Thymus (tissue), 11 donors: ENCODE data around the gene TSGA10. TPM values are rescaled to one million over a fixed set of nuclear protein-coding genes. Genes with fewer than 3 reads are reported as not detected.

Experiments
- DNase-seq, 9 donors: peaks; one replicate each; pipeline ENCODE4 v3.0.0-alpha.2; 2013; ENCODE audit warnings: low spot score in 9 of 9, low read depth in 6 of 9, missing footprints in 1 of 9
- H3K27ac ChIP-seq, 2 donors: one replicate each; pipeline ENCODE4 v1.5.1; 2013; ENCODE audit warnings: control low read depth in 1 of 2, low read depth in 1 of 2, low read length in 1 of 2, mild to moderate bottlenecking in 1 of 2, moderate library complexity in 1 of 2
- H3K27me3 ChIP-seq, 2 donors: one replicate each; pipeline ENCODE4 v1.5.1; 2013; ENCODE audit warnings: low read length in 1 of 2; ENCODE audit not compliant: control insufficient read depth in 2 of 2, insufficient read depth in 1 of 2
- H3K36me3 ChIP-seq, 2 donors: one replicate each; pipeline ENCODE4 v1.5.1; 2013; ENCODE audit warnings: low read length in 1 of 2, mild to moderate bottlenecking in 1 of 2, moderate library complexity in 1 of 2; ENCODE audit not compliant: control insufficient read depth in 2 of 2, insufficient read depth in 2 of 2
- H3K4me1 ChIP-seq, 2 donors: one replicate each; pipeline ENCODE4 v1.5.1; 2013; ENCODE audit warnings: low read length in 2 of 2; ENCODE audit not compliant: control insufficient read depth in 2 of 2, insufficient read depth in 2 of 2
- H3K4me3 ChIP-seq, 2 donors: one replicate each; pipeline ENCODE4 v1.5.1; 2013; ENCODE audit warnings: low read length in 2 of 2, control low read depth in 1 of 2, mild to moderate bottlenecking in 1 of 2
- H3K9me3 ChIP-seq, 2 donors: one replicate each; pipeline ENCODE4 v1.5.1; 2013; ENCODE audit warnings: low read length in 1 of 2, mild to moderate bottlenecking in 1 of 2; ENCODE audit not compliant: control insufficient read depth in 2 of 2, insufficient read depth in 1 of 2
- WGBS: extraction: QIAGEN DNeasy Blood & Tissue Kit; methylation state at CpG from one replicate; pipeline ENCODE4 v1.1.7; 2013; 5-methylcytosine and 5-hydroxymethylcytosine counted together
- polyA plus RNA-seq: library from polyadenylated mRNA; stranded (reverse); fragments of 200-250 nt; gene quantifications from one replicate; pipeline ENCODE4 v1.2.3, GENCODE V29; 2013
- total RNA-seq: library from RNA; stranded (reverse); fragments of 120-200 nt; gene quantifications from one replicate; pipeline ENCODE4 v1.2.4, GENCODE V29; 2013
- donor health status: healthy.

The TSGA10 gene
- total and polyA plus RNA-seq, 2 donors: 6.8 to 8.9 TPM

DNA sequence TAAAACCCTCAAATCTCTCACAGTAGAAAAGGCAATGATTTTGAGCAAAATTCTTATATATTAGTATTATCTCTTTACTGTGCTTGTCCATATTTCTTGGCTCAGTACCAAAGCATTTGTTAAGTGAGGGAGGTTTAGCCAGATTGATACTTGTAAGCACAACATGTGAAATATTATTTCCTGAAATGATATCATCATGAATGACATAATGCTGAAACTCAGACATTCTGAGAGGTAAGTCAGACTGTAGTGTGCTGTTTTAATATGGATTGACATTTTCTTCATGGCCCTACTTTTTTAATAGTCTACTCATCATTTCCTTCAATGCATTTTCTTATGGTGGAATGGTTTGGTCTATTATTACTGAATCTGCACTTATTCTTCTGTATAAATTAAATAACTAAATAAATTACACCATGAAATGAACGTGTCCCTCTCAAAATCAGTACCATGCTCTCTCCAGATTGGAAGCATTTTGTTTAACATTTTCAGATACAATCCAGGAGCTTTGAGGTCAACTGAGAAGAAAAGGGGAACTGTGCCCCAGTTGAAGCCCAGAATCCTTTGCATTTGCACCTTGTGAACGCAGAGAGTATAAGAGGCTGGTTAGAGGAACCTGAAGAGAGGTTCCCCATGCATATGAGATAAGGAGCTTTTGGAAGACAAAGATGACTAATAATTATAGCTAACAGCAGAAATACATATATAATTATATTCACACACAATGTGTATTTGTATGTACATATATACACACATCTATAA, 168.7 kb downstream of the TSGA10 start:
- Histone ChIP-seq H3K36me3 (no peaks in the 10 kb centered on the region), H3K4me1 (no peaks in the 10 kb centered on the region), H3K27me3 (no peaks in the 10 kb centered on the region), H3K9me3 (no peaks in the 10 kb centered on the region), H3K4me3 (no peak overlapping the region), H3K27ac (no peak overlapping the region)
- WGBS: 47% methylated on average over 2 of the region's 2 CpGs
- DNase-seq: no peak

DNA sequence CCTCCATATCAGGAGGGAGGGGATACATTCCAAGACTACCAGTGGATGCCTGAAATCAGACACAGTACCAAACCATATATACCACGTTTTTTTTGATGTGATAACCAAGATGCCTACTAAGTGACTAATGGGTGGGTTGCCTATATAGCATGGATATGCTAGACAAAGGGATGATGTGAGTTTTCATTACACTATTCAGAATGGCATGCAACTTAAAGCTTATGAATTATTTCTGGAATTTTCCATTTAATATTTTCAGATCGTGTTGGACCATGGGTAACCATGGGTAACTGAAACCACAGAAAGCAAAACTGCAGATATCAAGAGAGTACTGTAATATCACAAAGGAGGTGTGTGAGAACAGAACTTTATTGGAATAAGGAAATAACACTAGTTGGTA, 179.1 kb downstream of the TSGA10 start:
- peaks cover 0 to 2% of the 10 kb centered on the region in 2 donors for H3K9me3 ChIP-seq
- H3K4me3 ChIP-seq: no peak overlapping the region
- H3K27ac ChIP-seq: no peak overlapping the region
- H3K4me1 ChIP-seq: no peaks in the 10 kb centered on the region
- no peaks in the 10 kb centered on the region for H3K27me3 ChIP-seq
- DNase-seq: no peak
- H3K36me3 ChIP-seq: no peaks in the 10 kb centered on the region
- WGBS: 84% methylated on average over 2 of the region's 2 CpGs

DNA sequence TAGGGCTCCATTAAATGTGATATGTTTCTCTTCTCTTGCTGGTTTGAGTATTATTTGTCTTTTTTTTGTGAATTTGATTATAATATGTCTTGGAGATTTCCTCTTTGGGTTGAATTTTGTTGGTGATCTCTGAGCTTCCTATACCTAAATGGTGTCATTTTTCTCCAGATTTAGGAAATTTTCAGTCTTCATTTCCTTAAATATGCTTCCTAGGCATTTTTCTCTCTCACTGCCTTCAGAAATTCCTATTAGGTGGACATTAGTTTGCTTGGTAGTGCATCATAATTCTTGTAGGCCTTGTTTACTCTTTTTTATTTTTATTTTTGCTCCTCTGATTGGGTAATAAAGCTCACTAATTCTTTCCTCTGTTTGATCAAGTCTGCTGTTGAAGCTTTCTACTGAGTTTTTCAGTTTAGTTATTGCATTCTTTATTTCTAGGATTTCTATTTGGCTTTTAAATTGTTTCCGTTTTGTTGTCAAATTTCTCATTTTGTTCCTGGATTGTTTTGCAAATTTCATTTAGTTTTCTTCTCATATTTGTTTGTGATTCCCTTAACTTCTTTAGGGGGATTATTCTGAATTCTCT, 182.1 kb downstream of the TSGA10 start:
- DNase-seq: no peak
- no peak overlapping the region for H3K27ac ChIP-seq
- H3K4me1 ChIP-seq: no peaks in the 10 kb centered on the region
- H3K27me3 ChIP-seq: no peaks in the 10 kb centered on the region
- H3K36me3 ChIP-seq: no peaks in the 10 kb centered on the region
- 94% methylated on average over 1 of the region's 1 CpG for WGBS
- H3K4me3 ChIP-seq: no peak overlapping the region
- H3K9me3 ChIP-seq: no peaks in the 10 kb centered on the region

DNA sequence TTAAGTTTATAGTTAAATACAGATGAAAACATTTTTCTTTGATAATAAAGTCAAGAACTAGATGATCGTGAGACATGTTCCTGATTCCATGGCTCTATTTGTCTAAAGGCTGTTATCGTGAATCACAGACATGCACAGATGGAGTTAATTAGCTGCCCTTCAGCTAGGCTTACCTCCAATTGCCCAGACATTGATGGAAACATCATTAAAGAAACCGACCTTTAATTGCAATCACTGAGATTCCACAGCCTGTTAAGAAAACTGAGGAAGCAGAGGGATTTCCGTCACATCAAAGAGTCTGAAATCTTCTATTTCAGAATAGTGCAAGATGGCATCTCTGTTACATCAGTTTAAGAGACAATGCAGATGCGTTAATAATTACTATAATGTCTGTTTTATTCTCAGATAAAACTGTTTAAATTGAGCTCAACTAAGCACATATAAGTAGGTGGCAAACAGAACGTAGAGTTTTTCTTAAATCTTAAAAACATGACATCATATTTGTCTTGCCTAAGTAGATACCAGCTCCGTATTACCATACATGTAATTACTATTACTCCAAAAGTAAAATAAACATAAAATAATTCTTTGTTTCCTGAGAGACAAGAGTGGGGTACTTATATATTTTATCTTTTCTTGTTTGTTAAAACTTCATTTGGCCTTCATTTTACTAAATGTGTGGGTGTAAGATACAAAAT, 194.8 kb downstream of the TSGA10 start:
- WGBS: 94% methylated on average over 7 of the region's 7 CpGs
- Histone ChIP-seq H3K4me3 (no peak overlapping the region), H3K4me1 (no peaks in the 10 kb centered on the region), H3K36me3 (no peaks in the 10 kb centered on the region), H3K27ac (no peak overlapping the region), H3K9me3 (no peaks in the 10 kb centered on the region), H3K27me3 (no peaks in the 10 kb centered on the region)
- no peak for DNase-seq

DNA sequence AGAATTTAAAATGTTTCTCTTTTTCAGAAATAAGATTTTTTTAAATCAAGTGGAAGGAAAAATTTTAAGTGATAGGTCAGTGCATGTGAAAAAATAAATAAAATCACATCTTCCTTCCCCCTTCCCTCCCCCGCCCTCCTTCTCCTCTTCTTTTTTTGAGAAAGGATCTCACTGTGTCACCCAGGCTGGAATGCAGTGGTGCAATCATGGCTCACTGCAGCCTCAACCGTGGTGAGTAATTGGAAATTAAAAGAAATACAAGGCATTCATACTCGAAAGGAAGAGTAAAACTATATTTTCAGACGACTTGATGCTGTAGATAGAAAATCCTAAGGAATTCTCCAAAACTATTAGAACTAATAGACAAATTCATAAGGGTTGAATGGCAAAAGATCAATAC, 201.8 kb downstream of the TSGA10 start:
- no peaks in the 10 kb centered on the region for H3K36me3 ChIP-seq
- WGBS: 89% methylated on average over 4 of the region's 4 CpGs
- H3K9me3 ChIP-seq: no peaks in the 10 kb centered on the region
- DNase-seq: no peak
- no peak overlapping the region for H3K4me3 ChIP-seq
- no peaks in the 10 kb centered on the region for H3K4me1 ChIP-seq
- H3K27me3 ChIP-seq: peaks cover 0 to 7% of the 10 kb centered on the region in 2 donors
- no peak overlapping the region for H3K27ac ChIP-seq

DNA sequence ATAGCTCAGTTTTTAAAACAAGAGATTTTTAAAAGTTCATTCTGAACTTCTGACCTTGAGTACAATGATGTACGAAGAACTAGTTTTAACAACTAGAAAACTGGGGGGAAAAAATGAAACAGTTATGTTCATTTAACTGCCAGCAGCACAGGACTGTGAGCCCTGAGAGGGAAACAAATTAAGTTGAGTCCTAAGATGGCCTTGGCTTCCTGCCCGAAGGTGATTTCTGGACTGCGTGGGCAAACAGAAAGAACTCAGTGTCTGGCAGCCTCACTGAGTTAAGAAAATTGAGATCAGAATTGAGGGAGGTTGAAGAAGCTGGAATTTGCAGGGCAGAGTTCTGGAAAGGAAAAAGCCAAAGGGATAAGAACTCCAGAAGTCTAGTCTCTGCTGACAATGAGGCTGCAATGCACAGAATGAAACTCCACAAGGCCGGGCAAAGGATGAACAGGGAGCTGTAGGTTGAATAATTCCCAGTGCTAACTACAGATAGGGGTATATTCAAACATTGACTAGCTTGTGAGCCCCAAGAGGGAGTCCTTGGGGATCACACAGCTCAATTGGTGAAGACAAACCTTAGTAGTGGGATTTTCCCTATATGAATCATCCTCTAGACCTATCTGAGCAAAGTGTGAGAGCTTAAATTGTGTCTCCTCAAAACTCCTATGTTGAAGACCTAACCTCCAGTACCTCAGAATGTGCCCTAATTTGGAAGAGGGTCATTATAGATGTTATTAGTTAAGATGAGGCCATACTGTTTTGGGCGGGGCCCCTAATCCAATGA, 205.6 kb downstream of the TSGA10 start:
- Histone ChIP-seq H3K27me3 (peaks cover 0 to 10% of the 10 kb centered on the region in 2 donors), H3K36me3 (no peaks in the 10 kb centered on the region), H3K4me1 (no peaks in the 10 kb centered on the region), H3K4me3 (no peak overlapping the region), H3K27ac (no peak overlapping the region), H3K9me3 (no peaks in the 10 kb centered on the region)
- DNase-seq: no peak
- 93% methylated on average over 5 of the region's 5 CpGs for WGBS

DNA sequence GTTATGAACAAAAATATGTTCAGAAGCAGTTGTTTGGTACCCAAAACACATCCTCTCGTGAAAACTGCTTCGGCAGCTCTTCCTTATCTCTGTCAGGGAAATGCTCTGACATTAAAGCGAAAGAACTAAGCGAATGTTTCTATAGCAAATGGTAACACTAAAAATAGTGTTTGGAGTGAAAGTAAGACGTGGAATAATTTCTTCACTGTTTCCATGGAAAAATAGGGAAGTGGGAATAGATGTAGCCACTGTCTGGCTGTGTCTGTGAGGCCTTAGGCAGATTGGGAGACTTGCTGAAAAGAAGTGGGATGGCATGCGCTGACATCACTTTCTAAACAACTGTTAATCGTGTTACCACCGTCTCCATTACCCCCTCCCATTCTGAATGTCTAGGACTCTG, 207.2 kb downstream of the TSGA10 start:
- WGBS: 93% methylated on average over 8 of the region's 8 CpGs
- H3K9me3 ChIP-seq: no peaks in the 10 kb centered on the region
- H3K4me1 ChIP-seq: no peaks in the 10 kb centered on the region
- no peaks in the 10 kb centered on the region for H3K36me3 ChIP-seq
- peaks cover 0 to 10% of the 10 kb centered on the region in 2 donors for H3K27me3 ChIP-seq
- no peak overlapping the region for H3K27ac ChIP-seq
- H3K4me3 ChIP-seq: no peak overlapping the region
- no peak for DNase-seq
